ENCODE data around the gene CTNNBL1. TPM values are rescaled to one million over a fixed set of nuclear protein-coding genes. Genes with fewer than 3 reads are reported as not detected.

The CTNNBL1 gene
- total and polyA plus RNA-seq, 2 experiments from 2014 or later = 36.3 to 68.7 TPM

- H3K4me3 Mint-ChIP-seq = no peak overlapping the region
- Histone ChIP-seq H3K4me2 (no peak overlapping the region), H3K4me1 (ENCODE audit: insufficient read depth) (peaks cover 3% of the 10 kb centered on the region; the same call in 1 of the 2 replicates), H3K9me2 (ENCODE audit: insufficient read depth) (no peaks in the 10 kb centered on the region), H3K79me2 (replicated peaks; ENCODE audit: insufficient read depth) (peaks cover 96% of the 10 kb centered on the region), H4K20me1 (replicated peaks; ENCODE audit: insufficient read depth) (peaks cover 27% of the 10 kb centered on the region), H3K36me3 (ENCODE audit: insufficient read depth) (no peaks in the 10 kb centered on the region), H3K27me3 (ENCODE audit: insufficient read depth) (no peaks in the 10 kb centered on the region), H3K4me3 (no peak overlapping the region), H2AFZ (no peak overlapping the region), H3F3A (replicated peaks; ENCODE audit: low read depth) (no peaks in the 10 kb centered on the region), H3K27ac (ENCODE audit: low read depth) (no peak overlapping the region)
- H3K4me1 Mint-ChIP-seq = peaks cover under 1% of the 10 kb centered on the region; the same call in 1 of the 3 replicates
- peaks cover 6% of the 10 kb centered on the region; the same call in 2 of the 3 replicates for H3K36me3 Mint-ChIP-seq (ENCODE audit: low read depth)
- no peak for DNase-seq (ENCODE audit: low spot score)
- peaks cover 2% of the 10 kb centered on the region for H3K27me3 Mint-ChIP-seq (ENCODE audit: insufficient read depth, low read depth, poor library complexity)
- no peak overlapping the region for H3K27ac Mint-ChIP-seq
- H3K9me3 Mint-ChIP-seq = 0 out of 3 replicates have a peak, but pooled peaks cover 5% of the 10 kb centered on the region
- ATAC-seq = no peak
- TF ChIP-seq EZH2phosphoT487 (IDR thresholded peaks at IDR 0.05; ENCODE audit: unreplicated experiment) = no peak
- no peak for TF ChIP-seq STAT1 (IDR thresholded peaks at IDR 0.05; ENCODE audit: unreplicated experiment)
- TF ChIP-seq REST (IDR thresholded peaks at IDR 0.05; ENCODE audit: unreplicated experiment) = no peak
- TF ChIP-seq ZNF331 (CRISPR knock-in tag; IDR thresholded peaks at IDR 0.05; ENCODE audit: low read depth) = no peak
Observed at GRCh38 chr20:37706298-37706697, 12.5 kb downstream of the CTNNBL1 start.

GRCh38 chr20:37711001-37711400 is 17.2 kb downstream of the CTNNBL1 start:
- Histone ChIP-seq H3K9me2 (ENCODE audit: insufficient read depth) (no peaks in the 10 kb centered on the region), H3K27ac (ENCODE audit: low read depth) (no peak overlapping the region), H3K4me1 (ENCODE audit: insufficient read depth) (peaks cover 3% of the 10 kb centered on the region; the same call in 1 of the 2 replicates), H4K20me1 (replicated peaks; ENCODE audit: insufficient read depth) (peaks cover 30% of the 10 kb centered on the region), H2AFZ (no peak overlapping the region), H3K27me3 (ENCODE audit: insufficient read depth) (no peaks in the 10 kb centered on the region), H3K79me2 (replicated peaks; ENCODE audit: insufficient read depth) (peaks cover 95% of the 10 kb centered on the region), H3K36me3 (ENCODE audit: insufficient read depth) (no peaks in the 10 kb centered on the region), H3F3A (replicated peaks; ENCODE audit: low read depth) (no peaks in the 10 kb centered on the region), H3K4me2 (no peak overlapping the region), H3K4me3 (no peak overlapping the region)
- no peak overlapping the region for H3K27ac Mint-ChIP-seq
- DNase-seq (ENCODE audit: low spot score) = no peak
- peaks cover 5% of the 10 kb centered on the region for H3K4me1 Mint-ChIP-seq
- peaks cover 6% of the 10 kb centered on the region; the same call in 2 of the 3 replicates for H3K36me3 Mint-ChIP-seq (ENCODE audit: low read depth)
- peaks cover 2% of the 10 kb centered on the region for H3K27me3 Mint-ChIP-seq (ENCODE audit: insufficient read depth, low read depth, poor library complexity)
- no peak for TF ChIP-seq ZNF331 (CRISPR knock-in tag; IDR thresholded peaks at IDR 0.05; ENCODE audit: low read depth)
- no peak overlapping the region for H3K4me3 Mint-ChIP-seq
- 0 out of 3 replicates have a peak, but pooled peaks cover 5% of the 10 kb centered on the region for H3K9me3 Mint-ChIP-seq
- no peak for ATAC-seq

Measured in GM23338 (cell line).